ENCODE results near the gene C10orf95.

Gene C10orf95

GRCh38 chr10:102451105-102451969 lies at the start of gene C10orf95:
Gene C10orf95, minus strand, starts transcription at chr10:102451543. Its CDS starts 450 bp downstream, at chr10:102451093.
- Histone ChIP-seq H3K27ac (ENCODE audit: extremely low read depth, low read depth, low read length) (peak within 1 kb of the TSS; percentile 97), H3K4me3 (ENCODE audit: low read depth, low read length) (peak within 1 kb of the TSS; percentile 73), H3K9me3 (ENCODE audit: control insufficient read depth, insufficient read depth, low read depth, low read length) (no peaks in the 10 kb centered on the region), H3K36me3 (ENCODE audit: control insufficient read depth in 2 of 2, insufficient read depth in 1 of 2, low read length in 2 of 2) (peaks cover 14 to 32% of the 10 kb centered on the region in 2 experiments; a peak in 2 of 3 replicates), H3K4me1 (ENCODE audit: control insufficient read depth, insufficient read depth, low read length) (peaks cover 5% of the 10 kb centered on the region)
- TF ChIP-seq ZBTB17 (tag by site-specific recombination; IDR thresholded peaks at IDR 0.05) (peak; percentile 87), ZNF600 (tag by site-specific recombination; IDR thresholded peaks at IDR 0.05) (peak; percentile 83), TCF7L2 (IDR thresholded peaks at IDR 0.05; ENCODE audit: borderline replicate concordance, low read depth, low read length) (no peak), ZNF18 (tag by site-specific recombination; IDR thresholded peaks at IDR 0.05) (no peak), ZNF501 (tag by site-specific recombination; IDR thresholded peaks at IDR 0.05) (0 out of 2 replicates have a peak, but pooled peaks have one; percentile 39), ZNF660 (tag by site-specific recombination; IDR thresholded peaks at IDR 0.05) (no peak), PRDM10 (tag by site-specific recombination; IDR thresholded peaks at IDR 0.05) (peak; percentile 51), ZNF692 (tag by site-specific recombination; IDR thresholded peaks at IDR 0.05) (0 out of 2 replicates have a peak, but pooled peaks have one; percentile 18), GLIS2 (tag by site-specific recombination; IDR thresholded peaks at IDR 0.05) (peak; percentile 19), ZBTB1 (tag by site-specific recombination; IDR thresholded peaks at IDR 0.05) (no peak), ZNF521 (tag by site-specific recombination; IDR thresholded peaks at IDR 0.05) (no peak), IKZF3 (tag by site-specific recombination; IDR thresholded peaks at IDR 0.05) (0 out of 2 replicates have a peak, but pooled peaks have one; percentile 6), KLF9 (tag by site-specific recombination; IDR thresholded peaks at IDR 0.05; ENCODE audit: low read depth) (0 out of 2 replicates have a peak, but pooled peaks have one; percentile 3), EGR2 (tag by site-specific recombination; IDR thresholded peaks at IDR 0.05; ENCODE audit: low read depth) (no peak), ZNF645 (tag by site-specific recombination; IDR thresholded peaks at IDR 0.05) (no peak), KLF16 (tag by site-specific recombination; IDR thresholded peaks at IDR 0.05) (no peak), ZNF223 (tag by site-specific recombination; IDR thresholded peaks at IDR 0.05) (no peak), KLF8 (tag by site-specific recombination; IDR thresholded peaks at IDR 0.05) (peak; percentile 9; the same call in 1 of the 2 replicates), ZNF140 (tag by site-specific recombination; IDR thresholded peaks at IDR 0.05) (no peak), ZFP69B (tag by site-specific recombination; IDR thresholded peaks at IDR 0.05) (peak; percentile 31; the same call in 1 of the 2 replicates), ZNF335 (tag by site-specific recombination; conservative IDR thresholded peaks at IDR 0.05) (peak; percentile 33), ZFHX2 (tag by site-specific recombination; conservative IDR thresholded peaks at IDR 0.05) (0 out of 2 replicates have a peak, but pooled peaks have one; percentile 3), ZNF785 (tag by site-specific recombination; IDR thresholded peaks at IDR 0.05) (no peak), ZNF341 (tag by site-specific recombination; IDR thresholded peaks at IDR 0.05; ENCODE audit: low read depth) (peak; percentile 90), ZBTB20 (tag by site-specific recombination; IDR thresholded peaks at IDR 0.05) (peak; percentile 65), ZEB2 (tag by site-specific recombination; IDR thresholded peaks at IDR 0.05) (0 out of 2 replicates have a peak, but pooled peaks have one; percentile 48), ZNF350 (tag by site-specific recombination; IDR thresholded peaks at IDR 0.05) (no peak)
- CTCF ChIA-PET, result interaction anchor here (0.7 to 2.2 kb wide), 5 partner anchors 28 to 1708 kb away, joined by 3 to 16 read pairs (median 3); no protein-coding TSS in a partner anchor
- POLR2A ChIA-PET, result interaction anchor here (0.8 to 5.3 kb wide), 11 partner anchors 9 to 54 kb away, joined by 3 to 60 read pairs (median 7); partner anchors contain the start of genes CUEDC2, FBXL15 and SUFU
